OCI-LY1 (cell line): Measurements from ENCODE around the gene CDH13.

Source experiments
- H2AFZ ChIP-seq: fragments of 200-600 bp; sonication (generic), shearing (Covaris generic); 2 replicates; pipeline ENCODE4 v1.6.0; 2014; ENCODE audit warnings: antibody characterized with exemption, mild to moderate bottlenecking, low read length
- H3F3A ChIP-seq: fragments of 200-600 bp; sonication (generic), shearing (Covaris generic); 2 replicates; pipeline ENCODE4 v1.6.0; 2014; ENCODE audit warnings: mild to moderate bottlenecking, antibody characterized with exemption, low read length, moderate library complexity; ENCODE audit not compliant: insufficient read depth
- H3K27ac ChIP-seq: fragments of 200-600 bp; sonication (generic); 2 replicates; pipeline ENCODE4 v1.5.1; 2014; ENCODE audit warnings: low read length, mixed run types, mild to moderate bottlenecking, low read depth; ENCODE audit not compliant: poor library complexity, severe bottlenecking
- H3K27me3 ChIP-seq: fragments of 200-600 bp; sonication (generic); 2 replicates; pipeline ENCODE4 v1.6.0; 2014; ENCODE audit warnings: antibody characterized with exemption, mild to moderate bottlenecking, low read length, moderate library complexity; ENCODE audit not compliant: insufficient read depth
- H3K36me3 ChIP-seq: fragments of 200-600 bp; sonication (generic); 2 replicates; pipeline ENCODE4 v1.6.1; 2014; ENCODE audit warnings: mild to moderate bottlenecking, antibody characterized with exemption, low read length, moderate library complexity, mixed read lengths; ENCODE audit not compliant: insufficient read depth
- H3K4me1 ChIP-seq: fragments of 200-600 bp; sonication (generic); 2 replicates; pipeline ENCODE4 v1.5.1; 2014; ENCODE audit warnings: mild to moderate bottlenecking, low read length, moderate library complexity; ENCODE audit not compliant: insufficient read depth, severe bottlenecking
- H3K4me2 ChIP-seq: fragments of 200-600 bp; sonication (generic), shearing (Covaris generic); 2 replicates; pipeline ENCODE4 v1.6.1; 2014; ENCODE audit warnings: low read length
- H3K4me3 ChIP-seq: fragments of 200-600 bp; sonication (generic); 2 replicates; pipeline ENCODE4 v1.5.1; 2014; ENCODE audit warnings: low read length, low read depth, mild to moderate bottlenecking, mixed read lengths; ENCODE audit not compliant: poor library complexity, severe bottlenecking
- H3K79me2 ChIP-seq: fragments of 200-600 bp; shearing (Covaris generic); 2 replicates; pipeline ENCODE4 v1.6.1; 2016; ENCODE audit warnings: mixed run types, low read length, mixed read lengths; ENCODE audit not compliant: insufficient read depth
- H3K9ac ChIP-seq: fragments of 200-600 bp; sonication (generic), shearing (Covaris generic); 2 replicates; pipeline ENCODE4 v1.6.1; 2014; ENCODE audit warnings: mild to moderate bottlenecking, low read length, mixed read lengths
- H3K9me2 ChIP-seq: fragments of 200-600 bp; sonication (generic), shearing (Covaris generic); 2 replicates; pipeline ENCODE4 v1.6.1; 2014; ENCODE audit warnings: low read depth, mild to moderate bottlenecking, low read length, mixed read lengths
- H3K9me3 ChIP-seq: fragments of 200-600 bp; shearing (Covaris generic); 2 replicates; pipeline ENCODE4 v1.6.1; 2014; ENCODE audit warnings: low read length, mixed read lengths
- H4K20me1 ChIP-seq: fragments of 200-600 bp; sonication (generic), shearing (Covaris generic); 2 replicates; pipeline ENCODE4 v1.6.0; 2016; ENCODE audit warnings: mild to moderate bottlenecking, low read length; ENCODE audit not compliant: insufficient read depth
- EZH2 ChIP-seq: fragments of 200-600 bp; sonication (generic), shearing (Covaris generic); IDR thresholded peaks from 2 replicates; pipeline ENCODE4 v1.8.0; 2017; ENCODE audit warnings: borderline replicate concordance, mixed run types, mild to moderate bottlenecking, antibody characterized with exemption, low read length, moderate library complexity, mixed read lengths
- TF ChIP-seq, protein P1 (sequence below): fragments of 200-600 bp; sonication (generic), shearing (Covaris generic); IDR thresholded peaks from 2 replicates; pipeline ENCODE4 v1.5.1; 2017; ENCODE audit warnings: mild to moderate bottlenecking, antibody characterized with exemption, low read length, moderate library complexity, mixed read lengths

Gene CDH13

DNA sequence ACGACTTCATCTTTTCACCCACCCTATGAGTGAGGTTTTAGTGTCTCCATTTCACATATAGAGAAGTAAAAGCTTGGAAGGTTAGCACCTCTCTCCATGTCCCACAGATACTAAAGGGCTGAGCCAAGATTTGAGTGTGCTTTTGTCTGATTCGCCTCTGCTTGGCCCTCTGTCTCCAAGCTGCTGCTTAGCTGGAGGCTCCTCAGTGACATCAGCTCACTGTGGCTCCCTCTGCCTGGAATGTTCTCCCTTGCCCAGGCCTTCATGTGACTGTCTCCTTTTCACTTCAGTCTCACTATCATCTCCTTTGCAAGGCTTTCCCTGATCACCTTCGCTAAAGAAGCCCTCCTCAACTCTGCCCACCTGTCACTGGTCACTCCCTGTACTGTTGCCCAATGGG is 1096.5 kb downstream of the CDH13 start:
- TF ChIP-seq, protein P1, sequence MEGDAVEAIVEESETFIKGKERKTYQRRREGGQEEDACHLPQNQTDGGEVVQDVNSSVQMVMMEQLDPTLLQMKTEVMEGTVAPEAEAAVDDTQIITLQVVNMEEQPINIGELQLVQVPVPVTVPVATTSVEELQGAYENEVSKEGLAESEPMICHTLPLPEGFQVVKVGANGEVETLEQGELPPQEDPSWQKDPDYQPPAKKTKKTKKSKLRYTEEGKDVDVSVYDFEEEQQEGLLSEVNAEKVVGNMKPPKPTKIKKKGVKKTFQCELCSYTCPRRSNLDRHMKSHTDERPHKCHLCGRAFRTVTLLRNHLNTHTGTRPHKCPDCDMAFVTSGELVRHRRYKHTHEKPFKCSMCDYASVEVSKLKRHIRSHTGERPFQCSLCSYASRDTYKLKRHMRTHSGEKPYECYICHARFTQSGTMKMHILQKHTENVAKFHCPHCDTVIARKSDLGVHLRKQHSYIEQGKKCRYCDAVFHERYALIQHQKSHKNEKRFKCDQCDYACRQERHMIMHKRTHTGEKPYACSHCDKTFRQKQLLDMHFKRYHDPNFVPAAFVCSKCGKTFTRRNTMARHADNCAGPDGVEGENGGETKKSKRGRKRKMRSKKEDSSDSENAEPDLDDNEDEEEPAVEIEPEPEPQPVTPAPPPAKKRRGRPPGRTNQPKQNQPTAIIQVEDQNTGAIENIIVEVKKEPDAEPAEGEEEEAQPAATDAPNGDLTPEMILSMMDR = no peak
- no peak for TF ChIP-seq EZH2
- no peaks in the 10 kb centered on the region for H3K4me1 ChIP-seq
- no peak overlapping the region for H3K4me3 ChIP-seq
- no peak overlapping the region for H3K9ac ChIP-seq
- H3K9me2 ChIP-seq = no peaks in the 10 kb centered on the region
- H2AFZ ChIP-seq = no peak overlapping the region
- H3K27ac ChIP-seq = no peak overlapping the region
- H3K9me3 ChIP-seq = no peaks in the 10 kb centered on the region
- H3K27me3 ChIP-seq = no peaks in the 10 kb centered on the region
- no peaks in the 10 kb centered on the region for H3K79me2 ChIP-seq
- no peaks in the 10 kb centered on the region for H3K36me3 ChIP-seq
- no peaks in the 10 kb centered on the region for H4K20me1 ChIP-seq
- no peaks in the 10 kb centered on the region for H3F3A ChIP-seq
- H3K4me2 ChIP-seq = no peak overlapping the region

DNA sequence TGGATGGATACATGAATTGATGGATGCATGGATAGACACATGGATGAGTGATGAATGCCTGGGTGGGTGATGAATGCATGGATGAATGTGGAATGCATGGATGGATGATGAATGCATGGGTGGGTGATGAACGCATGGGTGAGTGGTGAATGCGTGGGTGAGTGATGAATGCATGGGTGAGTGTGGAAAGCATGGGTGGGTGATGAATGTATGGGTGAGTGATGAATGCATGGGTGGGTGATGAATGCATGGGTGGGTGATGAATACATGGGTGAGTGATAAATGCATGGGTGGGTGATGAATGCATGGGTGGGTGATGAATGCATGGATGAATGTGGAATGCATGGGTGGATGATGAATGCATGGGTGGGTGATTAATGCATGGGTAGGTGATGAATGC is 1097.1 kb downstream of the CDH13 start:
- no peaks in the 10 kb centered on the region for H3F3A ChIP-seq
- H3K4me1 ChIP-seq = no peaks in the 10 kb centered on the region
- TF ChIP-seq, protein P1 = no peak
- TF ChIP-seq EZH2 = no peak
- H4K20me1 ChIP-seq = no peaks in the 10 kb centered on the region
- no peaks in the 10 kb centered on the region for H3K36me3 ChIP-seq
- no peaks in the 10 kb centered on the region for H3K27me3 ChIP-seq
- H2AFZ ChIP-seq = no peak overlapping the region
- H3K9me3 ChIP-seq = no peaks in the 10 kb centered on the region
- H3K4me2 ChIP-seq = no peak overlapping the region
- H3K79me2 ChIP-seq = no peaks in the 10 kb centered on the region
- H3K4me3 ChIP-seq = no peak overlapping the region
- no peak overlapping the region for H3K27ac ChIP-seq
- H3K9me2 ChIP-seq = no peaks in the 10 kb centered on the region
- no peak overlapping the region for H3K9ac ChIP-seq

DNA sequence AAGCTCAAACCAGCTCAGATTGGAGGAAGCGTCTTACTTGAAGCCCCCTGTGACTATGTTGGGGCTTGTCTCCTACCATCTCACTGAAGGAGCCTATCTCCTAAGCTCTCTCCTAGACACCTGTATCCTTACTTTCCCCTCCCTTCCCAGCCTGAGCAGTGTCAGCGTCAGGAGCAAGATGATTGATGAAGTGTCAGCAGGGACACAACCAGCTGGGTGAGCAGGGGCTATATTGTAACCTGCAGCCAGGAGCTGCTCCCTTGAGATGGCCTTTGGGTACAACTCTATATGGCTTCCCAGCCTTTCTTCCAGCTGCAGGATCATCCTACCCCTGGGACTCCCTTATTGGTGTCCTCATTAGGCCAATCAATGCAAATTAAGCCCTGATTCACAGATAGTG is 1097.8 kb downstream of the CDH13 start:
- Histone ChIP-seq H3K4me3 (no peak overlapping the region), H3K27ac (no peak overlapping the region), H3K9me3 (no peaks in the 10 kb centered on the region), H3K9me2 (no peaks in the 10 kb centered on the region), H3K79me2 (no peaks in the 10 kb centered on the region), H3K4me1 (no peaks in the 10 kb centered on the region), H3K27me3 (no peaks in the 10 kb centered on the region), H3K9ac (no peak overlapping the region), H3K4me2 (no peak overlapping the region), H4K20me1 (no peaks in the 10 kb centered on the region), H3K36me3 (no peaks in the 10 kb centered on the region), H2AFZ (no peak overlapping the region), H3F3A (no peaks in the 10 kb centered on the region)
- TF ChIP-seq EZH2 = no peak

DNA sequence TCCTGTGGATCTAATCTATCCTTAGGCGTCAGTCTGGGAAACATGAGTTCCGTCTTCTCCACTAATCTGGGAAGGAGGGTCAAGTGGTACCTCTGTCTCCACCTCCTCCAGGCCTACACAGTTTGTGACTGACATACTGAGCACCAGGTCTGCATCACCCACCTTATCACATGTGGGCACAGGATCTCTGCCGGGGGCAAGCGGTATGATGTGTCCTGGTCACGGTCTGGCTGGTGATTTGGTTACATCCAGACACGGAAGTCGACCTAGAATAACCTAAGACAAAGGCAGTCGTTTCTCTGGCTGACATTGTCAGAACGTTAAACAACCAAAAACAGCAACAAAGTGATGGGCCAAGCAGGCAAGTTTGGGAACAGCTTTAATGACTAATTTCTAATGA is 1098.5 kb downstream of the CDH13 start:
- Histone ChIP-seq H3K4me1 (no peaks in the 10 kb centered on the region), H3K9me3 (no peaks in the 10 kb centered on the region), H3K4me2 (no peak overlapping the region), H3K36me3 (no peaks in the 10 kb centered on the region), H3K4me3 (no peak overlapping the region), H3K9ac (no peak overlapping the region), H4K20me1 (no peaks in the 10 kb centered on the region), H3K27ac (no peak overlapping the region), H3K27me3 (no peaks in the 10 kb centered on the region), H3F3A (no peaks in the 10 kb centered on the region), H3K79me2 (no peaks in the 10 kb centered on the region), H3K9me2 (no peaks in the 10 kb centered on the region), H2AFZ (no peak overlapping the region)
- no peak for TF ChIP-seq EZH2
- TF ChIP-seq, protein P1 = no peak
